Upper lobe of left lung (tissue), 4 donors: ENCODE data around the gene GRB10.

Experiments used
- CTCF ChIP-seq, 6 experiments: fragments of 450-650 bp in 4 of 6; fragments of 200-600 bp in 2 of 6; sonication (generic) in 2 of 6; IDR thresholded peaks; one replicate each; pipeline ENCODE4 v1.5.1; 2016 to 2019; ENCODE audit warnings: antibody characterized with exemption in 6 of 6
- EP300 ChIP-seq, 4 donors: sonication (generic); formaldehyde crosslinking; IDR thresholded peaks; one replicate each; pipeline ENCODE4 v1.5.1; 2017; ENCODE audit warnings: antibody characterized with exemption in 4 of 4, control low read depth in 2 of 4
- POLR2A ChIP-seq, 4 donors: fragments of 450-650 bp; IDR thresholded peaks; one replicate each; pipeline ENCODE4 v1.5.1; 2016 to 2017; ENCODE audit warnings: antibody characterized with exemption in 4 of 4, mild to moderate bottlenecking in 2 of 4

GRCh38 chr7:50742401-50742800 lies 40.3 kb downstream of the GRB10 start:
- TF ChIP-seq CTCF (IDR thresholded peaks at IDR 0.05), result no peak
- no peak for TF ChIP-seq EP300 (IDR thresholded peaks at IDR 0.05)
- TF ChIP-seq POLR2A (IDR thresholded peaks at IDR 0.05), result no peak
